CD4-positive, alpha-beta T cell treated with Interleukin-15 for 1 hour (primary cell): ENCODE measurements around the gene UBE2E3.

Experiments
- DNase-seq: peaks from one replicate; pipeline ENCODE4 v3.0.0-alpha.2; 2020

The UBE2E3 gene

GRCh38 chr2:180979749-180980105 is 678 bp upstream of the UBE2E3 start:
- no peak for DNase-seq

- DNase-seq, result no peak
Observed at GRCh38 chr2:180980943-180981911, 822 bp downstream of the UBE2E3 start.

- DNase-seq, result peak; percentile 26
Observed at GRCh38 chr2:180983468-180984242, 3.2 kb downstream of the UBE2E3 start.

GRCh38 chr2:180985771-180986395 is 5.5 kb downstream of the UBE2E3 start:
- DNase-seq, result no peak

GRCh38 chr2:180987146-180987545 is 6.7 kb downstream of the UBE2E3 start:
- DNase-seq, result no peak

GRCh38 chr2:180990337-180990736 is 9.9 kb downstream of the UBE2E3 start:
- no peak for DNase-seq

DNA sequence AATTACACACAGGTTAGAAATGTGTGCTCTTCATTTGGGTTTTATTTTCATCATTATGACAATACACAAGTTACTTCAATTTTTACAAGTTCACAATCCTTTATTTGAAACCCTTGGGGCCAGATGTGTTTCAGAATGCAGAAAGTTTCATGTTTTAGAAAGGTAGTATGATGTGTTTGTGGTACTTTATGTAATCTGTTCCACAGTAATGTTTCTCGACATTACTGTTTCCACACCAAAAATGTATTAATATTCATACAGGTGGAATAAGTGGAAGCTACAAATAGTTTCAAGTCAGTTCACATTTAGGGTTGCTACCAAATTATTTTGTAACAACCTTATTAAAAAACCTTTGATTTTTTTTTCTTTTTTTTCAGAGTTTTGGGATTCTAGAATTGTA is 10.4 kb downstream of the UBE2E3 start:
- DNase-seq, result no peak

DNA sequence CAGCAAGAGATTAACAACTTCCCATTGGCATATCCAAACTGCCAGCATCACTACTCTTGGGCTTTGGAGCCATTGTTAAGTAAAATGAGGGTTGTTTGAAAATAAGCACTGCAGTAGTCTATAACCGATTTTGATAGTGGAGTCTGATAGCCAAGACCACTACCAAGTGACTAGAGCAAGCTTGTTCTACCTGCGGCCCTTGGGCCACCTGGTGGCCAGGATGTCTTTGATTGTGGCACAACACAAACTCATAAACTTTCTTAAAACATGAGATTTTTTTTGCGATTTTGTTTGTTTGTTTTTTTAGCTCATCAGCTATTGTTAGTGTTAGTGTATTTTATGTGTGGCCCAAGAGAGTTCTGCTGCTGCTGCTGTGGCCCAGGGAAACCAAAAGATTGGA is 11.0 kb downstream of the UBE2E3 start:
- no peak for DNase-seq

DNA sequence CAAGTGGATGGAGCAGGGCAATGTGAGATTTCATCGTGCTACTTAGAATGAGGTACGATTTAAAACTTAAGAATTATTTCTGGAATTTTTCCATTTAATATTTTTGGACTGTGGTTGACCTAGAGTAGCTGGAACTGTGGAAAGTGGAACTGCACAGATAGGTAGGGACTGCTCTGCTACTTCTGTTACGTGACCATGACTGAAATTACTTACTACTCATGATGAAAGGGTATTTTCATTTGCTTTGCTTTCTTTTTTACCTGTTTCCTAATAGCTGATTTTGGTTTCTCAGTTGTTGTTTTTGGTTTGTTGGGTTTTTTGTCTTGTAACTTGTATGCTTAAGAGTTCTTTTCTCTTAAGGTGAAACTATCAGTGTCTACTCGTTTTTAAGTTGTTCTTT is 11.4 kb downstream of the UBE2E3 start:
- no peak for DNase-seq

DNA sequence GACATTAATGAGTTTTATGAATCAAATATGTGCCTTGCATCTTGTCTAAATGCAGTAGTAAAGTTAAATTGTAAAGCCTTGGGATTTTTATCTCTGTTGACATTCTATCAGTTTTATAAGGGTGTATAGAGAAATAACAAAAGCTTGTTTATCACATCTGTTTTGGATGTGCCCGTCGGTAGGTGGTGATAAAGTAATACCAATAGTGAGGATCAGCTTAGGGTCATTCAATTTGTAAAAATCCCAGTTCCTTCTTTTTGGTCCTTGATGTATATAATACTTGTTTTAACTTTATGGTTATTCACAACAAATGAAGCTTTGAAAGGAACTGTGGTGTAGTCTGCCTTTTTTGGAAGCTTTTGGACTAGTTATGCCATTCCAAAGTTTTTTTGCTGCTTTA is 12.6 kb downstream of the UBE2E3 start:
- DNase-seq, result no peak

- DNase-seq, result no peak
Observed at GRCh38 chr2:180999274-180999964, 19.0 kb downstream of the UBE2E3 start.

DNA sequence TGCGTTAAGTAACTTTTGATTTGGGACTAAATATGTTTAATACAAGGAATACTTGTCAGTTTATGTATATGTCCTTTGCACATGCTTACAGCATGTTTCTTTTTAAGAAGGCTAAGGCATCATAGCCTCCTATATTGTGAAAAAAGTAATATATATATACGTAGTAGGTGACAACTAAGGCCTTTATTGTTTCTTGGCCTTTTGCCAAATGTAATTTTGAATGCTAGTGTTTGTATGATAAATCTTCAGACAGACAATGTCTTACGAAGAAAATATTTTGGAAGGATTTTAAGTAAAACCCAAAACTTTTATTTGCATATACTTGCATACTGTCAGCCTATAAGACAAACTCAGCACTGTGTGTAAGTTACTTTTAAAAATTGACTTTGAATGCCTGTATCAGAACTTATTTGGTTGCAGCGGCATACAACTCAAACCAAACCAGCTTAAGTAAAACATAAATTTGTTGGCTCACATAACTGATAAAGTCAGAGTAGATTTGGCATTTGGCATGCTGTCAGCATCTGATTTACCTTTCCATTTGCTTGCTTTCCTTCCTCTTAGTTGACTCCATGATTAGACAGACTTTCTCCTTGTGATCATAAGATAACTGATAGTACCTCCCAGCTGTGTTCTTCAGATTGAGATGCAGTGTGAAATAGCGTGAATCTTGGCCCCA is 24.4 kb downstream of the UBE2E3 start:
- no peak for DNase-seq

DNA sequence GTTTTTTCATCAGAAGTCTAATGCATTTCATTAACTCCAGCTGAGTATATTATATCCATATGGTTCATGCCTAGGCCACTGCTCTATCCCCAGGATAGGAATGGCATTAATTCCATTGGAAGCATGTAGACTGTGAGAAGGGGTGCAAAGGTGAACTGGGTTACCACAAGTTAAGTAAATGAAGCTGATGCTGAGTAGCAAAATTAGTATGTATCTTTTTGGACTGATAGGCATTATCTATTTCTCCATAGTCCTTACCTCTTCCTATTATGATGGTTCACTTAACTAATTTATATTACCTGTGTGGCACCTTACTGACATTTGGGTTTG is 24.9 kb downstream of the UBE2E3 start:
- DNase-seq, result no peak

GRCh38 chr2:181005809-181006208 is 25.4 kb downstream of the UBE2E3 start:
- DNase-seq, result no peak

GRCh38 chr2:181007086-181007837 is 26.9 kb downstream of the UBE2E3 start:
- DNase-seq, result no peak

GRCh38 chr2:181008407-181008806 is 28.0 kb downstream of the UBE2E3 start:
- no peak for DNase-seq

GRCh38 chr2:181021199-181021789 is 40.9 kb downstream of the UBE2E3 start:
- DNase-seq, result no peak

- DNase-seq, result no peak
Observed at GRCh38 chr2:181022652-181023051, 42.2 kb downstream of the UBE2E3 start.

- no peak for DNase-seq
Observed at GRCh38 chr2:181025004-181025403, 44.6 kb downstream of the UBE2E3 start.

- DNase-seq, result no peak
Observed at GRCh38 chr2:181036445-181036844, 56.0 kb downstream of the UBE2E3 start.

- DNase-seq, result no peak
Observed at GRCh38 chr2:181036848-181037603, 56.6 kb downstream of the UBE2E3 start.
